GM12878 (cell line): ENCODE measurements around the gene PDZRN3. TPM values are rescaled to one million over a fixed set of nuclear protein-coding genes. Genes with fewer than 3 reads are reported as not detected.

ENCODE experiments used
- ATAC-seq: fragments of 200-7000 bp; cut with Tn5 transposase; 3 replicates; pipeline ENCODE4 v1.9.1; 2020; ENCODE audit warnings: mild to moderate bottlenecking, moderate library complexity
- BruUV-seq: library from RNA; stranded (reverse); fragments of 400-500 nt; replicated peaks from 2 replicates; lab custom pipeline; 2021; lab: Mats Ljungman, UMichigan
- CTCF ChIA-PET: fragments of 300-600 bp; sonication (Branson Sonifier 250); formaldehyde crosslinking; extraction: SDS; loops from one replicate; lab custom pipeline; 2021; ENCODE audit warnings: inconsistent platforms; lab: Yijun Ruan, JAX
- POLR2A ChIA-PET: fragments of 350-600 bp; formaldehyde crosslinking; extraction: SDS; loops from one replicate; lab custom pipeline; 2021; ENCODE audit warnings: inconsistent platforms; lab: Charles Lee
- RAD21 ChIA-PET: fragments of 300-600 bp; sonication (Branson Sonifier 250); formaldehyde crosslinking; loops from one replicate; lab custom pipeline; 2023; ENCODE audit warnings: antibody characterized with exemption; ENCODE audit not compliant: unreplicated experiment; lab: Charles Lee
- SMC1A ChIA-PET: fragments of 300-600 bp; sonication (Branson Sonifier 250); formaldehyde crosslinking; loops from one replicate; lab custom pipeline; 2023; ENCODE audit not compliant: unreplicated experiment, uncharacterized antibody; lab: Charles Lee
- DNase-seq: peaks from one replicate; pipeline ENCODE4 v3.0.0-alpha.2; 2011; ENCODE audit warnings: low read depth, low spot score
- FAIRE-seq: peaks from 3 replicates; lab custom pipeline; 2011; peaks lifted over from hg19 to GRCh38; lab: Jason Lieb, UNC
- H2AFZ ChIP-seq: 2 replicates; pipeline ENCODE4 v1.6.0; 2011; ENCODE audit warnings: low read depth, low read length, control low read depth; ENCODE audit not compliant: control insufficient read depth
- H3K27ac ChIP-seq: 2 replicates; pipeline ENCODE4 v1.5.1; 2011; ENCODE audit warnings: control low read depth; ENCODE audit not compliant: control insufficient read depth, insufficient read depth
- H3K27me3 ChIP-seq, 2 experiments: replicated peaks in 1 of 2; 2 replicates each; pipeline versions ENCODE4 v1.6.0 to v1.6.1; 2011; ENCODE audit warnings: low read length in 1 of 2; ENCODE audit not compliant: control insufficient read depth in 2 of 2, insufficient read depth in 2 of 2
- H3K36me3 ChIP-seq, 2 experiments: 2 replicates each; pipeline ENCODE4 v1.5.1; 2011; ENCODE audit warnings: low read length in 1 of 2; ENCODE audit not compliant: control insufficient read depth in 2 of 2, insufficient read depth in 2 of 2
- H3K4me1 ChIP-seq: 2 replicates; pipeline ENCODE4 v1.6.1; 2011; ENCODE audit warnings: mild to moderate bottlenecking, low read length, moderate library complexity, mixed read lengths; ENCODE audit not compliant: control insufficient read depth, insufficient read depth
- H3K4me2 ChIP-seq: 2 replicates; pipeline ENCODE4 v1.6.0; 2011; ENCODE audit warnings: control low read depth; ENCODE audit not compliant: control insufficient read depth, insufficient read depth
- H3K4me3 ChIP-seq: fragments of 200-600 bp; sonication (generic); 2 replicates; pipeline ENCODE4 v1.5.1; 2016
- H3K79me2 ChIP-seq: 2 replicates; pipeline ENCODE4 v1.6.0; 2011; ENCODE audit warnings: low read length; ENCODE audit not compliant: control insufficient read depth, insufficient read depth
- H3K9ac ChIP-seq: 2 replicates; pipeline ENCODE4 v1.8.0; 2011; ENCODE audit warnings: low read length, control low read depth, mixed read lengths; ENCODE audit not compliant: control insufficient read depth, insufficient read depth
- H3K9me3 ChIP-seq: replicated peaks from 3 replicates; pipeline ENCODE4 v1.5.1; 2011; ENCODE audit warnings: mild to moderate bottlenecking, low read length; ENCODE audit not compliant: control insufficient read depth, insufficient read depth
- H4K20me1 ChIP-seq: 2 replicates; pipeline ENCODE4 v1.6.0; 2011; ENCODE audit not compliant: control insufficient read depth, insufficient read depth
- BRCA1 ChIP-seq: IDR thresholded peaks from 2 replicates; pipeline ENCODE4 v1.6.1; 2011; ENCODE audit warnings: low read depth, low read length, improper control_type of control experiment
- CBFB ChIP-seq: IDR thresholded peaks from 2 replicates; pipeline ENCODE4 v1.6.1; 2016; ENCODE audit warnings: antibody characterized with exemption, low read depth
- CUX1 ChIP-seq: IDR thresholded peaks from 2 replicates; pipeline ENCODE4 v1.6.1; 2012; ENCODE audit warnings: improper control_type of control experiment, low read depth, low read length; ENCODE audit not compliant: insufficient replicate concordance
- FOS ChIP-seq: IDR thresholded peaks from 3 replicates; pipeline ENCODE4 v1.6.1; 2011; ENCODE audit warnings: borderline replicate concordance; ENCODE audit not compliant: insufficient read length; ENCODE audit errors: extremely low read depth
- HCFC1 ChIP-seq: fragments of 150-350 bp; IDR thresholded peaks from 2 replicates; pipeline ENCODE4 v1.6.1; 2014; ENCODE audit warnings: low read length
- HSF1 ChIP-seq: fragments of 150-350 bp; IDR thresholded peaks from 2 replicates; pipeline ENCODE4 v1.6.1; 2014; ENCODE audit warnings: mild to moderate bottlenecking, low read depth, low read length
- IRF3 ChIP-seq: fragments of 450-650 bp; IDR thresholded peaks from 2 replicates; pipeline ENCODE4 v1.6.1; 2014; ENCODE audit warnings: mild to moderate bottlenecking
- NBN ChIP-seq: fragments of 450-650 bp; IDR thresholded peaks from 2 replicates; pipeline ENCODE4 v1.6.1; 2016
- POLR2AphosphoS2 ChIP-seq: IDR thresholded peaks from 2 replicates; pipeline ENCODE4 v1.6.1; 2011; ENCODE audit warnings: low read depth, mild to moderate bottlenecking, low read length, improper control_type of control experiment, moderate library complexity
- POU2F2 ChIP-seq: IDR thresholded peaks from 3 replicates; pipeline ENCODE4 v1.6.1; 2011; ENCODE audit warnings: low read depth, mild to moderate bottlenecking, low read length, borderline replicate concordance
- YY1 ChIP-seq: IDR thresholded peaks from 2 replicates; pipeline ENCODE4 v1.6.1; 2011; ENCODE audit warnings: low read depth, mild to moderate bottlenecking, low read length
- ZNF687 ChIP-seq: fragments of 450-650 bp; IDR thresholded peaks from 2 replicates; pipeline ENCODE4 v1.6.1; 2017; ENCODE audit warnings: mild to moderate bottlenecking, moderate library complexity
- WGBS: methylation state at CpG from one replicate; pipeline ENCODE4 v1.1.6; 2016; ENCODE audit warnings: low lambda C conversion rate; ENCODE audit not compliant: insufficient replicate concordance, insufficient coverage; ENCODE audit errors: missing lambda C conversion rate; 5-methylcytosine and 5-hydroxymethylcytosine counted together
- in situ Hi-C: fragments of 300-500 bp; cut with MboI; formaldehyde crosslinking; loops from 9 replicates; pipeline ENCODE4 v1.14.3; 2018; ENCODE audit warnings: mixed read lengths
- intact Hi-C: fragments of 100-400 bp; cut with micrococcal nuclease; formaldehyde crosslinking; loops from one replicate; pipeline ENCODE4 v1.14.2; 2022; ENCODE audit not compliant: unreplicated experiment
- polyA plus RNA-seq, 11 experiments: library from polyadenylated mRNA; depleted of rRNA in 4 of 11; unstranded in 6 of 11; stranded (reverse) in 5 of 11; fragments of >200 nt; fragmentation: Nextera tagmentation in 4 of 11; fragmentation: Illumina TruSeq in 1 of 11; extraction: Ambion mirVana in 4 of 11; extraction: Trizol in 1 of 11; gene quantifications; 1 replicate in 1 of 11; 2 replicates in 10 of 11; pipeline versions ENCODE4 v1.2.1 to v1.2.3, GENCODE V29; 2011 to 2016; ENCODE audit warnings: inconsistent platforms in 2 of 11, missing spikeins in 2 of 11, low read depth in 1 of 11
- total RNA-seq, 4 experiments: library from RNA; depleted of rRNA in 3 of 4; stranded (reverse); fragments of >200 nt in 3 of 4; fragmentation: Illumina TruSeq in 1 of 4; extraction: Trizol in 1 of 4; gene quantifications; 2 replicates each; pipeline versions ENCODE4 v1.2.1 to v1.2.3, GENCODE V29; 2013 to 2021

The PDZRN3 gene
- total and polyA plus RNA-seq, 10 of the 15 experiments (the other 5 are each of a cell fraction or from before 2014, with no cell fraction given) = 0.07 to 0.37 (median 0.12) TPM; not detected in 6

- TF ChIP-seq ZNF687 (no peak), YY1 (no peak)
Measured at GRCh38 chr3:73576999-73577461, 47.7 kb downstream of the PDZRN3 start (continued).

- ATAC-seq (no peak), FAIRE-seq (no peak), DNase-seq (no peak)
- in situ Hi-C loops (no loop called here), intact Hi-C loops (no loop called here)
- Histone ChIP-seq H3K4me2 (no peak overlapping the region), H3K9ac (no peak overlapping the region), H3K9me3 (no peaks in the 10 kb centered on the region), H4K20me1 (no peaks in the 10 kb centered on the region), H3K27ac (no peak overlapping the region), H3K4me1 (no peaks in the 10 kb centered on the region), H3K27me3 (peaks cover 0 to 3% of the 10 kb centered on the region in 2 experiments; a peak in 1 of 4 replicates), H3K4me3 (no peak overlapping the region), H2AFZ (no peak overlapping the region), H3K79me2 (no peaks in the 10 kb centered on the region), H3K36me3 (no peaks in the 10 kb centered on the region)
- POLR2A ChIA-PET = no interaction called here
- SMC1A ChIA-PET = no interaction called here
- no TSS peak for BruUV-seq
- RAD21 ChIA-PET = no interaction called here
- CTCF ChIA-PET = no interaction called here
- 12% methylated on average over 3 of the region's 3 CpGs for WGBS
- TF ChIP-seq HCFC1 (no peak), HSF1 (no peak), CUX1 (no peak), NBN (no peak), FOS (no peak), CBFB (no peak), POU2F2 (no peak), POLR2AphosphoS2 (no peak), IRF3 (no peak), BRCA1 (no peak)
Measured at GRCh38 chr3:73575953-73576352, 48.8 kb downstream of the PDZRN3 start.
